Measurements from ENCODE around the gene LINGO1.

The LINGO1 gene

GRCh38 chr15:77641999-77642398 lies 9.3 kb upstream of the LINGO1 start:
- TF ChIP-seq CTCF (IDR thresholded peaks at IDR 0.05; ENCODE audit: borderline replicate concordance, control extremely low read depth, extremely low read depth, insufficient read depth, missing control alignments), result no peak

GRCh38 chr15:77640615-77641014 lies 7.9 kb upstream of the LINGO1 start:
- TF ChIP-seq CTCF (IDR thresholded peaks at IDR 0.05; ENCODE audit: borderline replicate concordance, control extremely low read depth, extremely low read depth, insufficient read depth, missing control alignments), result no peak
- in situ Hi-C loops (cut with MboI; ENCODE audit: low sequenced_read_pairs, unreplicated experiment), result no loop called here
- DNase-seq (ENCODE audit: low spot score), result no peak

More at GRCh38 chr15:77641999-77642398, 9.3 kb upstream of the LINGO1 start:
- DNase-seq (ENCODE audit: low spot score), result no peak
- in situ Hi-C loops (cut with MboI; ENCODE audit: low sequenced_read_pairs, unreplicated experiment), result no loop called here

- DNase-seq (ENCODE audit: low spot score), result no peak
- TF ChIP-seq CTCF (IDR thresholded peaks at IDR 0.05; ENCODE audit: borderline replicate concordance, control extremely low read depth, extremely low read depth, insufficient read depth, missing control alignments), result no peak
- in situ Hi-C loops (cut with MboI; ENCODE audit: low sequenced_read_pairs, unreplicated experiment), result no loop called here
Measured at GRCh38 chr15:77639431-77639830, 6.7 kb upstream of the LINGO1 start.

GRCh38 chr15:77637851-77638692 lies 5.4 kb upstream of the LINGO1 start:
- no peak for TF ChIP-seq CTCF (IDR thresholded peaks at IDR 0.05; ENCODE audit: borderline replicate concordance, control extremely low read depth, extremely low read depth, insufficient read depth, missing control alignments)
- in situ Hi-C loops (cut with MboI; ENCODE audit: low sequenced_read_pairs, unreplicated experiment), result no loop called here
- DNase-seq (ENCODE audit: low spot score), result no peak

GRCh38 chr15:77636209-77636608 lies 3.5 kb upstream of the LINGO1 start:
- no peak for DNase-seq (ENCODE audit: low spot score)
- in situ Hi-C loops (cut with MboI; ENCODE audit: low sequenced_read_pairs, unreplicated experiment), result no loop called here
- TF ChIP-seq CTCF (IDR thresholded peaks at IDR 0.05; ENCODE audit: borderline replicate concordance, control extremely low read depth, extremely low read depth, insufficient read depth, missing control alignments), result no peak

- peak; percentile 85 for TF ChIP-seq CTCF (IDR thresholded peaks at IDR 0.05; ENCODE audit: borderline replicate concordance, control extremely low read depth, extremely low read depth, insufficient read depth, missing control alignments)
- in situ Hi-C loops (cut with MboI; ENCODE audit: low sequenced_read_pairs, unreplicated experiment), result no loop called here
- peak; percentile 84 for DNase-seq (ENCODE audit: low spot score)
Measured at GRCh38 chr15:77634266-77634962, 1.7 kb upstream of the LINGO1 start.
